PFSK-1 (cell line): Measurements from ENCODE around the gene PON1.

Source experiments
- FOXP2 ChIP-seq: optimal IDR thresholded peaks from 2 replicates; pipeline ENCODE3; 2011; ENCODE audit warnings: borderline replicate concordance, control low read depth, inconsistent platforms; ENCODE audit not compliant: insufficient read depth; ENCODE audit errors: extremely low read length, extremely low read depth
- POLR2AphosphoS5 ChIP-seq: IDR thresholded peaks from 2 replicates; pipeline ENCODE4 v1.6.1; 2012; ENCODE audit warnings: low read depth, mild to moderate bottlenecking, control low read depth, low read length, moderate library complexity
- SIN3A ChIP-seq: IDR thresholded peaks from 2 replicates; pipeline ENCODE4 v1.6.1; 2012; ENCODE audit warnings: mild to moderate bottlenecking, low read length, moderate library complexity, borderline replicate concordance; ENCODE audit not compliant: insufficient read depth
- TAF1 ChIP-seq: IDR thresholded peaks from 2 replicates; pipeline ENCODE4 v1.6.1; 2012; ENCODE audit warnings: low read length, control low read depth, borderline replicate concordance; ENCODE audit not compliant: insufficient read depth
- TF ChIP-seq, protein P1 (sequence below), 2 experiments: IDR thresholded peaks; 2 replicates each; pipeline versions ENCODE4 v1.6.1 to v1.8.0; 2011 to 2012; ENCODE audit warnings: low read depth in 2 of 2, low read length in 2 of 2, control low read depth in 1 of 2, inconsistent platforms in 1 of 2, mild to moderate bottlenecking in 1 of 2, moderate library complexity in 1 of 2; ENCODE audit not compliant: insufficient read depth in 1 of 2

PON1 gene

DNA sequence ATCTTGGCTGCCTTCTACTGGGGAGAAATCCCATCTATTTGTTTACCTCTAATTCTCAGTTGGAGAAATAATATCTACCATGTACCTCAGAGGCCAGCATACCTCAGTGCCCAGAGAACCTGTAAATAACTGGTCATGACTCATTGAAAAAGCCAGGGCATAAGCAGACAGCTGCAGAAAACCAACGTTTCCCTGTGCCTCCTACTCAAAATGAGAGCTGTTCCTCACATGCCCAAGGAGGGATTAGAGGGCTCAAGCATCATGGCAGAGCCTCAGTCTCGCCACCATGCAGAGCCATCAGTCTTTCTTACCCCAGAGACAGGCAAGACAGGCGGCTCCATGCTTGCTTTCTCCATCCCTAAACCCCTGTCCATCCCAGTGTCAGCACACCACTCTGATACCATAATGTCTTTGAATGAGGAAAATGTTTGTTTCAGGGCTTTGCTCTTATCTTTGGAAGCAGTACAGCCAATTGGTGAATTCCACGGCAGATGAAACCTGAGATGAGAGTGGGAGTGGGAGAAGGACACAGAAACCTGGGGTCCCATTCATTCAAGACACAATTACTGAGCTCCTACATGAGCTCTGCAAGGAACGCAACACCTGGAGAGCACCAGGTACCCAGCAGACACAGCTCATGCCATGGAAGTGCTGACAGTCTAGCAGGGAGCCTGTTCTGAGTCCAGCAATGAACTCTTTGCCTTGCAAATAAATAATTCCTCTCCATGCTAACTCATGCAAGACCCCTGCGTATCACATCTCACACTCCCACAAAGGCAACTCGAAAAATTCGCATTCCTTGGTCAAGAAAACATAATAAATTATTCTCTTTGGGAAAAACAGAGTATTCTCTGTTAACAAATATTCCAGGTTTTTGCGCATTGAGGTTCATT, 21.1 kb downstream of the PON1 start:
- TF ChIP-seq POLR2AphosphoS5 (no peak), TAF1 (no peak), FOXP2 (no peak), SIN3A (no peak)
- TF ChIP-seq, protein P1, sequence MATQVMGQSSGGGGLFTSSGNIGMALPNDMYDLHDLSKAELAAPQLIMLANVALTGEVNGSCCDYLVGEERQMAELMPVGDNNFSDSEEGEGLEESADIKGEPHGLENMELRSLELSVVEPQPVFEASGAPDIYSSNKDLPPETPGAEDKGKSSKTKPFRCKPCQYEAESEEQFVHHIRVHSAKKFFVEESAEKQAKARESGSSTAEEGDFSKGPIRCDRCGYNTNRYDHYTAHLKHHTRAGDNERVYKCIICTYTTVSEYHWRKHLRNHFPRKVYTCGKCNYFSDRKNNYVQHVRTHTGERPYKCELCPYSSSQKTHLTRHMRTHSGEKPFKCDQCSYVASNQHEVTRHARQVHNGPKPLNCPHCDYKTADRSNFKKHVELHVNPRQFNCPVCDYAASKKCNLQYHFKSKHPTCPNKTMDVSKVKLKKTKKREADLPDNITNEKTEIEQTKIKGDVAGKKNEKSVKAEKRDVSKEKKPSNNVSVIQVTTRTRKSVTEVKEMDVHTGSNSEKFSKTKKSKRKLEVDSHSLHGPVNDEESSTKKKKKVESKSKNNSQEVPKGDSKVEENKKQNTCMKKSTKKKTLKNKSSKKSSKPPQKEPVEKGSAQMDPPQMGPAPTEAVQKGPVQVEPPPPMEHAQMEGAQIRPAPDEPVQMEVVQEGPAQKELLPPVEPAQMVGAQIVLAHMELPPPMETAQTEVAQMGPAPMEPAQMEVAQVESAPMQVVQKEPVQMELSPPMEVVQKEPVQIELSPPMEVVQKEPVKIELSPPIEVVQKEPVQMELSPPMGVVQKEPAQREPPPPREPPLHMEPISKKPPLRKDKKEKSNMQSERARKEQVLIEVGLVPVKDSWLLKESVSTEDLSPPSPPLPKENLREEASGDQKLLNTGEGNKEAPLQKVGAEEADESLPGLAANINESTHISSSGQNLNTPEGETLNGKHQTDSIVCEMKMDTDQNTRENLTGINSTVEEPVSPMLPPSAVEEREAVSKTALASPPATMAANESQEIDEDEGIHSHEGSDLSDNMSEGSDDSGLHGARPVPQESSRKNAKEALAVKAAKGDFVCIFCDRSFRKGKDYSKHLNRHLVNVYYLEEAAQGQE (IDR thresholded peaks at IDR 0.05; ENCODE audit: insufficient read depth in 1 of 2, low read depth in 2 of 2, low read length in 2 of 2): no peak

DNA sequence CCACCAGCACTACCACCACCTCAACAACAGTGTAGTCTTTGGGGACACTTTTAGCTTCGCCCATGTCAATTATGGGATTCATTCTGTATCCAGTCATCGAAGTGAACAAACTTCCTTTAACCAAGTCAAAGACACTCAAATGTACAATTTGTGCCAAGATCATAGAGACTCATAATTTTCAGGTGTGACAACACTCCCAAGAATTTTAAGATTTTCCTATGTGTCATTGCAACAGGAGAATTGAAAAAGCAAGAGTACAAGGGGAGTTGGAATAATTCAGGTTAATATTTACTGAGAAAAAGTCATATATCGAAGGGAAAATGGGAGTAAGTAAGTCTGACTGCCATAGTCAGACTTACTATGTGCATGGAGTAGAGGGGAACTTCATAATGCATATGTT, 26.2 kb downstream of the PON1 start:
- TF ChIP-seq SIN3A (no peak), TAF1 (no peak), FOXP2 (no peak), POLR2AphosphoS5 (no peak)
- TF ChIP-seq, protein P1 (IDR thresholded peaks at IDR 0.05; ENCODE audit: insufficient read depth in 1 of 2, low read depth in 2 of 2, low read length in 2 of 2): no peak

DNA sequence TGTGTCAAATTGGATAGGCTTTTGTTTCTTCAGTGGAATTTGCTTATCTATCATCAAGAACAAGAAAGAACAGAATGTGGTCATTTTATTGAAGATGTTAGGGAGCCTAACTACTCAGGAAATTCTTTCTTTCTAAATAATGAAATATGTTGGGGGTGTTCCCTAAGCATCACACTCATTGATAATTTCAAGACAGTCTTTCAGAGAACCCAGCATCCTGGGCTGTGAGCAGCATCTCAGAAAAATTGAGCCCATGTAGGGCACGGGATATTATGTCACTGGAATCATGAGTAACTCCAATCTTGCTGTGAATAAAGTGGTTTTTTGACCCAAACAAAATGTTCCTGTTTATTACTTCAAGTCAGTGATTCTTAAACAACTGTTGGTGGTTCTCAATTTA, 27.3 kb downstream of the PON1 start:
- no peak for TF ChIP-seq FOXP2

DNA sequence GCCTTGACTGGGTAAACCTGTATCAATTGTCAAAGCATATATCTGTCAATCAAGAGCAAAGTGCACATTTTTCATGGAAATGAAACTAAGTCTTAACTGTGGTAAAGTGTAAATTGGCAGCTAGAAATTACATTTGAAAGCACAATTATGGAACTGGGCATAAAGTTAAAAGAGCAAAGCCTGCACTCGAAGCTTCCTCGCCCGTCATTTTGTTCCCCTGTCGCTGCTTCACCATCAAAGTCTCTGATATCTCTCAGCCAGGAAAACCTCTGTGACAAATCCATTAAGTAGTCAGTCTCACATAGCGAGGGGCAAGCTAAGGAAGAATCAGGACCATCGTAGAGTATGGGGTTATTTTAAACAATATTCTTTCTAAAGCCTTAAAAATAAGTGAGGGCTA, 27.9 kb downstream of the PON1 start:
- TF ChIP-seq FOXP2: no peak
- no peak for TF ChIP-seq POLR2AphosphoS5
- no peak for TF ChIP-seq SIN3A
- TF ChIP-seq TAF1: no peak
- TF ChIP-seq, protein P1 (IDR thresholded peaks at IDR 0.05; ENCODE audit: insufficient read depth in 1 of 2, low read depth in 2 of 2, low read length in 2 of 2): no peak

DNA sequence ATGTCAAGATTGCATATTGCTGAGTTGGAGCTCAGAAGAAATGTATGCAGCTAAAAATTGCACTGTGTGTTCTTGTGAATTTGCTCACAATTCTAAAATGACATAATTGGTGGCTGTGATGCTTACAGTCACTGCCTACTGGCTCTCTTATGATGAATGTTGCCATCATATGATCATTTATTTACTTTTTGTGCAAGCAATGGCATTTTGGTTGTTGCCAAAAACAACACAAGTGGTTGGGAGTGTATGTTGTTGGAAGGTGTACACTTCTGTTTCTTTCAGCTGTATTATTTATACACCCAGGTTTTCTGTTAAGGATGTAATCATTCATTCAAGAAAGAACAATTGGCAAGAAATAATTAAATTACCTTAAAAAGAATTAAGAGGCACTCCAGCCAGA, 28.9 kb downstream of the PON1 start:
- TF ChIP-seq SIN3A: no peak
- TF ChIP-seq TAF1: no peak

DNA sequence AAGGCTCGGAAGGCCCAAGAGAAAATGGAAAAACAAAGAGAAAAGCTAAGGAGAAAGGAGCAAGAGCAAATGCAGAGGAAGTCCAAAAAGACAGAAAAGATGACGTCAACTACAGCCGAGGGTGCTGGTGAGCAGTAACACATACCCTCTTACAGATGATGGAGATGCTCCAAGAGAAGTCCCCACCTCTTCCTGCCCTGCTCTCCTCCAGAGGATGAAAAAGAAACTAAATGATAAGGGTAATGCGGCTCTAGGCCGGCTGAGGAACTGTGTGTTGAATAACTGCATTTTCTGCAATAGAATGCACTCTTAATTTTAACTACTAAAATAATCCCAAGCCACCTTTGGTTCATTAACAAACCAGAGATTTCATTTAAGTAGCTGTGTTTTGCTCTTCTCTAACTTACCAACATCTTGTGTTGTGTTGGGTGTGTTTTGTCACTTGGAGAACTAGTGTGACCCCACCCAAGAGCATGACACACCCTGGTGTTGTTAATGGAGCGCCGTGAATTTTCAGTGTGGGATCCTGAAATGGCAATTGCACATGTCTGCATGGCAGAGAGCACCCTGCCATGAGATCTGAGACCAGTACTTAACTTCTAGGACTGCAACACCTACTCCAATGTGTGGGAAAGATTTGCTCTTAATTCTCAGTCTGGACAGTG, 34.0 kb downstream of the PON1 start:
- TF ChIP-seq TAF1 (no peak), SIN3A (no peak), POLR2AphosphoS5 (no peak), FOXP2 (no peak)
- TF ChIP-seq, protein P1 (IDR thresholded peaks at IDR 0.05; ENCODE audit: insufficient read depth in 1 of 2, low read depth in 2 of 2, low read length in 2 of 2): no peak
